Left renal pelvis (tissue), 4 donors: ENCODE results near the gene SH3D19. TPM values are rescaled to one million over a fixed set of nuclear protein-coding genes. Genes with fewer than 3 reads are reported as not detected.
"Not testable (repeated sequence)": the region's sequence is repeated elsewhere in the genome, so short reads cannot be mapped to it uniquely, and the experiment has no call there.

Source experiments
- DNase-seq, 4 donors: peaks; one replicate each; pipeline ENCODE4 v3.0.0-alpha.2; 2013; ENCODE audit warnings: low read depth in 4 of 4, low spot score in 3 of 4
- polyA plus RNA-seq, 4 donors: library from polyadenylated mRNA; unstranded; fragments of 120-200 nt; gene quantifications; one replicate each; pipeline ENCODE4 v1.2.1, GENCODE V29; 2013; ENCODE audit not compliant: insufficient read length in 4 of 4

Gene SH3D19
- polyA plus RNA-seq, 4 donors: 26.6 to 34.9 (median 31.9) TPM

GRCh38 chr4:151105454-151106032 lies 219.9 kb downstream of the SH3D19 start:
- no peak for DNase-seq

DNA sequence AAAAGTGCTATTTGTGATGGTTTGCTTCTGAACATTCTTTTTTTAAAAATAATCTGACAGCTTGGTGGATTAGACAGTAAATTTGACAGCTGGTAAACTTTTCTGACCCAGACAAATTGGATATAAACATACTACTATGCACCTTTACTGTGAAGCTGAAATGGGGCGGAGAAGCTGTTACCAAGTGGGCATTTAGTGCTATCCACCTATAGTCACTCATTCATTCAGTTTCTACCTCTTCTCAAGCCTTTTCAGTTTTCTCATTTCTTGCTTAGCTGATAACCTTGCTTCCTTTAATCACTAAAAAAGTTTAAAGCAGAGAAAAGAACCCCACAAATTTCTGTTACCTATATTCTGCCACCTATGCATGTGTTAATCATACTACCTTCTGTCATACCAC lies 220.8 kb downstream of the SH3D19 start:
- no peak for DNase-seq

GRCh38 chr4:151103758-151104157 lies 221.6 kb downstream of the SH3D19 start:
- no peak for DNase-seq

- no peak for DNase-seq
These were observed 224.9 kb downstream of the SH3D19 start for GRCh38 chr4:151100531-151100930.

DNA sequence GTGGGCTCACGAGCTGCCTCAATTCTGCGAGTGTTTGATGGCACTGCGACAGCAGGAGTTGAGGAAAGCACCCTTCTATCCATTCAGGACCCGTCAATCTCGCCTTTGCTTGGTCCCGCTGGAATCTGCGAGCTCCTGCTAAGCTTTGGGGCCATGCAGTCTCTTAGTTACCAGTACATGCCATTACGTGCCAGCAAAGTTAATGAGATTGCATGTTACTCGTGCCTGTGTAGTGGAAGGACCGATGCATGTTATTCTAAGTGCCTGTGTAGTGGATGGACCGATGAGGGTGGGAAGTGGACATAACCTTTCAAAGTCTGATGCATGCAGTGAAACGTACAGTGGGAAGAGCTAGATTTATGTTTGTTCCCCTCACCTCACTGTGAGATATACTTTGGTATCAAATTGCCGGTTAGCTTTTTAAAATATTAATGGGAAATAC lies 225.4 kb downstream of the SH3D19 start:
- peak in 1 of 4 donors; percentile 27 for DNase-seq

GRCh38 chr4:151099229-151099975 lies 226.0 kb downstream of the SH3D19 start, which contains the start of gene RPS3A:
TSS of gene RPS3A (plus strand) at chr4:151099628. CDS start at chr4:151099653, 25 bp downstream.
- peak; percentile 95 to 97 (median 96) for DNase-seq

DNA sequence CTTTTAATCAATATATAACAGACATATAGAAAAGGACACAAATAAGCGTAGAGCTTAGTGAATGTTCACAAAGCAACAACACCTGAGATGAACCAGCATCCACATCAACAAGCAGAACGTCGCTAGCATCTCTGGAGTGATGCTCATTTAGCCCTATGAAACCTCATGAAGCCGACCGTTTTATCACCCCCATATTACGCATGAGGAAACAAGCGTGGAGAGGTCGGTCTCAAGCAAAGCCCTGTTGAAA lies 226.5 kb downstream of the SH3D19 start:
- no peak for DNase-seq

GRCh38 chr4:151097759-151098158 lies 227.6 kb downstream of the SH3D19 start:
- DNase-seq: no peak

- DNase-seq: no peak
These were observed 230.3 kb downstream of the SH3D19 start for GRCh38 chr4:151095142-151095541.

DNA sequence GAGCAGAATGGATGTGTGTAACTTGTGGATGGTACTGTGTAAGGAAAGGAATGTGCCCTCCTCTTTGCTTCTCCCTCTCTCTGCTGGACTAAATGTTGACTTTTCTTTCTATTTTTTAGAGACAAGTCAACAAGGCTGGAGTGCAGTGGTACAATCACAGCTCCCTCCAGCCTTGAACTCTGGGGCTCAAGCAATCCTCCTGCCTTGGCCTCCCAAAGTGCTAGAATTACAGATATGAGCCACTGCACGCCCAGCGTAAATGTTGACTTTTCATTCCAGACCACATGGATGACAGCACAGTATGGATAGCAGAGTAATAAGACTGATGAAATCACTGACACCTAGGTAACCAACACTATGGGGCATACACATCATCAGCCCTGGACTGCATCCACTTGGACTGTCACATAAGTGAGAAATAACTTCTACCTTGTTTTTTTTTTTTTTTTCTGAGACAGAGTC lies 231.1 kb downstream of the SH3D19 start:
- DNase-seq: no peak

- no peak for DNase-seq
These were observed 232.2 kb downstream of the SH3D19 start for GRCh38 chr4:151093203-151093602.

DNA sequence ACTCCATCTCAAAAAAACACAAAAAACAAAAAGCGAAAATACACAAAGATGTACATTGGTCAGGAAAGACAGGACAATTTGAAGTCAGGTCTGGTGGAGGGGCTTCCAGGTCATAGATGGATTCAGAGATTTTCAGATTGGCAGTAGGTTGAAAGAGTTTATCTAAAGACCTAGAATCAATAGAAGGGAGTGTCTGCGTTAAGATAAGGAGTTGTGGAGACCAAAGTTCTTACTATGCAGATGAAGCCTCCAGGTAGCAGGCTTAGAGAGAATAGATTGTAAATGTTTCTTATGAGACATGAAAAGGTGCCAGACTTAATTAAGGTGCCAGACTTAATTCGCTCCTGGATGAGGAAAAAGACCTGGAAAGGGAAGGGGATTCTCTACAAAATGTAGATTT lies 232.9 kb downstream of the SH3D19 start:
- DNase-seq: no peak

DNA sequence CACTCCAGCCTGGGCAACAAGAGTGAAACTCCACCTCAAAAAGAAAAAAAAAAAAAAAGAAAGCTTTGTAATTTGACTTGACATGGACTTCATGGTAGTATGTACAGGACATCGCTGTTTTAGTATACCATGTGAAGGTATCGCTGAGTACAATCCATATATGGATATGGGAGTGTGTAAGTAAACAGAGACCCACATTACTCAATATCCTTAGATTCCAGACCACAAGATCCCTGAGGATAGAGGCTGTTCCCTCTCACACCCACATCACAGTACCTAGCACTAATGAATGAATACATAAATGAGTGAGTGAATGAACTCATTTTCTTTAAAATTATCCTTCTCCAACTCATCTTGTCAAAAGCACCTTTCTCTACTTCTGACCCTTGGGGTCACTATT lies 234.4 kb downstream of the SH3D19 start:
- DNase-seq: no peak

GRCh38 chr4:151087467-151087866 lies 237.9 kb downstream of the SH3D19 start:
- no peak for DNase-seq

DNA sequence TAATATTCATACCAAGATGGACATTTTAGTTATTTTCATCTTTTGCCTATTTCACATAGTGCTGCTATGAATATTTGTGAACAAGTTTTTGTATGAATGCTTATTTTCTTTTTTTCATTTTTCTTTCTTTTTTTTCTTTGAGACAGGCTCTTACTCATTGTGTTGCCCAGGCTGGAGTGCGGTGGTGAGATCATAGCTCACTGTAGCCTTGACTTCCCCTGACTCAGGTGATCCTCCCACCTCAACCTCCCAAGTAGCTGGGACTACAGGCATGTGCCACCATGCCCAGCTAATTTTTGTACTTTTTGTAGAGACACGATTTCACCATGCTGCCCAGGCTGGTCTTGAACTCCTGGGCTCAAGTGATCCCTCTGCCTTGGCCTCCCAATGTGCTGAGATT lies 247.4 kb downstream of the SH3D19 start:
- DNase-seq: not testable (repeated sequence)

DNA sequence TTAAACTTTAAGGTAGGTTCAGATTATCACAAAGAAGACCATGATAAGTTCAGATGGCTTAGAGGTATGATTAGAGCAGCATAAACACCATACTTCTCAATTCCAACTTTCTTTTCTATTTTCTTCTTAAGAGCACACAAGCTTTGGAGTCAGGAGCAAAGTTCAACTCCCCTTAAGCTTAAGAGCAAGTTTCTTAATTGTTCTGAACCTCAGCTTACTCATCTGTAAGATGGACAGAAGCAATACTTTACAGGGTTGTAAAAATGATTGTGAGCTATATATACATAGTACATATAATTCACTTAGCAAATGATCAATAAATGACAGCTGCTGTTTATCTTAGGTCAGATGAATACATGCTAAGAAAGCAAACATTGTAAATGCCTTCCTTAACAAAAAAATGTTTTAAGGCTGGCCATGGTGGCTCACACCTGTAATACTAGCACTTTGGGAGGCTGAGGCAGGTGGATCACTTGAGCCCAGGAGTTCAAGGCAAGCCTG lies 250.9 kb downstream of the SH3D19 start:
- DNase-seq: no peak

Other genes starting within 250 kb of the SH3D19 start
- 1,000 to 10,000 TPM; 3,840 to 4,571 (median 4,234) TPM for gene RPS3A, start 226.0 kb downstream of the SH3D19 start, polyA plus RNA-seq
- gene PRSS48, start 48.4 kb downstream of the SH3D19 start, polyA plus RNA-seq: not detected
- 1 to 10 TPM; 2.9 to 7.1 (median 5.5) TPM for gene FHIP1A, start 83.6 kb upstream of the SH3D19 start, polyA plus RNA-seq